Panc1 (cell line): ENCODE measurements around the gene PARG. TPM values are rescaled to one million over a fixed set of nuclear protein-coding genes. Genes with fewer than 3 reads are reported as not detected.
A peak's percentile ranks its signal among the peaks of the same experiment; 100 is the strongest.
"Not testable (repeated sequence)": the region's sequence is repeated elsewhere in the genome, so short reads cannot be mapped to it uniquely, and the experiment has no call there.

Source experiments
- ATAC-seq: fragments of 200-7000 bp; cut with Tn5 transposase; 2 replicates; pipeline ENCODE4 v1.9.1; 2020; ENCODE audit warnings: mild to moderate bottlenecking, moderate library complexity
- BruUV-seq: library from RNA; stranded (reverse); fragments of 400-500 nt; replicated peaks from 2 replicates; lab custom pipeline; 2021; lab: Mats Ljungman, UMichigan
- CTCF ChIA-PET: fragments of 300-600 bp; sonication (Branson Sonifier 250); formaldehyde crosslinking; loops from one replicate; lab custom pipeline; 2022; ENCODE audit warnings: antibody characterized with exemption; lab: Charles Lee
- POLR2A ChIA-PET: fragments of 300-600 bp; sonication (Branson Sonifier 250); formaldehyde crosslinking; loops from one replicate; lab custom pipeline; 2022; ENCODE audit warnings: antibody characterized with exemption; lab: Charles Lee
- DNase-seq: peaks from one replicate; pipeline ENCODE4 v3.0.0-alpha.2; 2010; ENCODE audit warnings: low read depth, low spot score
- H3K27ac ChIP-seq: 2 replicates; pipeline ENCODE4 v1.5.1; 2011; ENCODE audit warnings: mild to moderate bottlenecking, low read length, inconsistent platforms
- H3K27me3 ChIP-seq: fragments of 200-500 bp; sonication (Bioruptor generic); 2 replicates; pipeline ENCODE4 v1.6.0; 2014; ENCODE audit warnings: low read length, inconsistent platforms; ENCODE audit not compliant: control insufficient read depth, insufficient read depth
- H3K36me3 ChIP-seq: fragments of 200-500 bp; sonication (Bioruptor generic); 2 replicates; pipeline ENCODE4 v1.5.1; 2014; ENCODE audit warnings: inconsistent platforms, mild to moderate bottlenecking, low read length, moderate library complexity; ENCODE audit not compliant: control insufficient read depth, insufficient read depth
- H3K4me1 ChIP-seq: 2 replicates; pipeline ENCODE4 v1.5.1; 2011; ENCODE audit warnings: inconsistent platforms, mild to moderate bottlenecking, low read length, moderate library complexity; ENCODE audit not compliant: control insufficient read depth, insufficient read depth
- H3K4me3 ChIP-seq, 2 experiments: 2 replicates each; pipeline ENCODE4 v1.5.1; 2011 to 2012; ENCODE audit warnings: low read depth in 2 of 2, low read length in 2 of 2, mild to moderate bottlenecking in 2 of 2, inconsistent platforms in 1 of 2, moderate library complexity in 1 of 2
- H3K9me3 ChIP-seq: fragments of 200-500 bp; sonication (Bioruptor generic); 2 replicates; pipeline ENCODE4 v1.5.1; 2014; ENCODE audit warnings: low read depth, mild to moderate bottlenecking, inconsistent platforms, low read length, moderate library complexity; ENCODE audit not compliant: control insufficient read depth, insufficient read depth
- in situ Hi-C: cut with HindIII; loops from 2 replicates; pipeline ENCODE4 v1.10.0; 2016; ENCODE audit warnings: low sequenced_read_pairs, low pct_unique_long_range_greater_than_20kb
- intact Hi-C: fragments of 100-400 bp; cut with micrococcal nuclease; formaldehyde crosslinking; loops from one replicate; pipeline ENCODE4 v1.10.0; 2022; ENCODE audit not compliant: unreplicated experiment
- total RNA-seq: library from RNA; stranded (reverse); gene quantifications from one replicate; pipeline ENCODE4 v1.2.1, GENCODE V29; 2021; ENCODE audit not compliant: unreplicated experiment

The PARG gene
- total RNA-seq, 1 experiment from 2014 or later = 39.9 TPM

DNA sequence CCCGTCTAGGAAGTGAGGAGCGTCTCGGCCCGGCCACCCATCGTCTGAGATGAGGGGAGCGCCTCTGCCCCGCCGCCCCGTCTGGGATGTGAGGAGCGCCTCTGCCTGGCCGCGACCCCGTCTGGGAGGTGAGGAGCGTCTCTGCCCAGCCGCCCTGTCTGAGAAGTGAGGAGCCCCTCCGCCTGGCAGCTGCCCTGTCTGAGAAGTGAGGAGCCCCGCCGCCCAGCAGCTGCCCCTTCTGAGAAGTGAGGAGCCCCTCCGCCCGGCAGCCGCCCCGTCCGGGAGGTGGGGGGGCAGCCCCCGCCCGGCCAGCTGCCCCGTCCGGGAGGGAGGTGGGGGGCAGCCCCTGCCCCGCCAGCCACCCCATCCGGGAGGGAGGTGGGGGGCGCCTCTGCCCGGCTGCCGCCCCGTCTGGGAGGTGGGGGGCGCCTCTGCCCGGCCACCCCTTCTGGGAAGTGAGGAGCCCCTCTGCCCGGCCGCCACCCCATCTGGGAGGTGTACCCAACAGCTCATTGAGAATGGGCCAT is 28.6 kb upstream of the PARG start:
- intact Hi-C loops, H3K4me1 ChIP-seq, H3K36me3 ChIP-seq, ATAC-seq, H3K27me3 ChIP-seq, in situ Hi-C loops, POLR2A ChIA-PET, CTCF ChIA-PET, BruUV-seq, H3K27ac ChIP-seq, H3K9me3 ChIP-seq, H3K4me3 ChIP-seq, DNase-seq: not testable (repeated sequence)

DNA sequence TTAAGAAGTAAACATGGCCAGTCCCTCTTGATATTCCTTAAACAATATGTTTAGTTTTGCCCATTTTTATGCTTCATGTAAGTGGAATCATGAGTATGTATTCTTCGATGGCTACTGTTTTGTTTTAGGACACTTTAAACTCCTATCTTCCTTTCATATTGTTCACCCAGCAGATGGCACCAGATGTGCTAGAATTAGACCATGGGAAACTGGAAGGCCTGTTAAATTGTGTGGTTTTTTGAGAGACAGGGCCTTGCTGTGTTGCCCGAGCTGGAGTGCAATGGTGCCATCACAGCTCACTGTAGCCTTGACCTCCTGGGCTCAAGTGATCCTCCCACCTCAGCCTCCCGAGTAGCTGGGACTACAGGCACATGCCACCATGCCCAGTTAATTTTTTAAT is 11.3 kb upstream of the PARG start:
- ATAC-seq = peak; percentile 65
- BruUV-seq, H3K36me3 ChIP-seq, intact Hi-C loops, DNase-seq, H3K9me3 ChIP-seq, H3K27me3 ChIP-seq, CTCF ChIA-PET, POLR2A ChIA-PET, H3K4me3 ChIP-seq, H3K4me1 ChIP-seq, in situ Hi-C loops, H3K27ac ChIP-seq: not testable (repeated sequence)

DNA sequence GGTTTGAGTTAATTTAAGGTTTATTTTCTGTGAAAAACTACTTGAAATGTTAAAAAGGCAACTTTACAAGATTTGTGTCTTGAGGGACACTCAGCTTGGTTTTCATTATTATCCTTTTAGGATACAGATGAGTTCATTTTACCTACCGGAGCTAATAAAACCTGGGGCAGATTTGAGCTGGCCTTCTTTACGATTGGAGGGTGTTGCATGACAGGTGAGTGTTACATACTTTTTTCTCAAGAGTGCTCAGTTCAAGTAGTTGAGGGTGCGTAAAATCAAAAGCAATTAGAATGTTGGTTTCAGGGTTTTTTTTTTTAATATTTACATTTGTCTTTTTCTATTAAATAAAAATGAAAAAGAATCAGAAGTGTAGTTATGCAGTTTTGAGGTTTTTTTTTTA is 10.2 kb upstream of the PARG start:
- DNase-seq, CTCF ChIA-PET, H3K27ac ChIP-seq, intact Hi-C loops, H3K36me3 ChIP-seq, H3K4me3 ChIP-seq, H3K4me1 ChIP-seq, ATAC-seq, H3K27me3 ChIP-seq, in situ Hi-C loops, BruUV-seq, H3K9me3 ChIP-seq: not testable (repeated sequence)
- POLR2A ChIA-PET = interaction anchor here (0.6 kb wide), 2 partner anchors 134 to 158 kb away, joined by 3 to 4 read pairs; no protein-coding TSS in a partner anchor

DNA sequence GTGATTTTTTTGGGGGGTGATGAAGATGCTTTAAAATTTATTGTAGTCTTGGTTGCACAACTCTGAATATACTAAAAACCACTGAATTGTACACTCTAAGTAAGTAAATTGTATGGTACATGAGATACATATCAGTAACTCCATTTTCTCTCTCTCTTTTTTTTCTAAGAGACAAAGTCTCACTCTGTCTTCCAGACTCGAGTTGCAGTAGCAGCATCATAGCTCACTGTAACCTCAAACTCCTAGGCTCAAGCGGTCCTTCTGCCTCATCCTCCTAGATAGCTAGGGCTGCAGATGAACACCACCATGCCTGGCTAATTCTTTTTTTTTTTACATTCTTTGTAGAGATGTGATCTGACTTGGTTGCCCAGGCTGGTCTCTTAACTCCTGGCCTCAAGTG is 6.9 kb upstream of the PARG start:
- BruUV-seq, H3K27me3 ChIP-seq, H3K9me3 ChIP-seq, DNase-seq, in situ Hi-C loops, H3K4me1 ChIP-seq, intact Hi-C loops, H3K36me3 ChIP-seq, H3K27ac ChIP-seq, CTCF ChIA-PET, H3K4me3 ChIP-seq, POLR2A ChIA-PET: not testable (repeated sequence)
- ATAC-seq = 0 out of 2 replicates have a peak, but pooled peaks have one; percentile 56

DNA sequence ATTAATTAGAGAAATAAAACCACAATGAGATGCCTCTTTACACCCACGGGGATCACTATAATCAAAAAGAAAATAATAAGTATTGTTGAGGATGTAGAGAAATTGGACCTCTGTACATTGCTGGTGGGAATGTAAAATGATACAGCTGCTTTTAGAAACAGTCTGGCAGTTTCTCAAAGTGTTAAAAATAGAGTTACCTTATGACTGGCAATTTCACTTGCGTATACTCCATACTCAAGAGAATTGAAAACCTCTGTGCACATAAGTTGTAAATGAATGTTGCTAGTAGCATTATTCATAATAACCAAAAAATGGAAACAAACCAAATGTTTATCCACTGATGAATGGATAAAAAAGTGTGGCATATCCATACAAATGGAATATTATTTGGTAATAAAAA is 6.3 kb upstream of the PARG start:
- H3K9me3 ChIP-seq, H3K27ac ChIP-seq, ATAC-seq, BruUV-seq, intact Hi-C loops, CTCF ChIA-PET, H3K36me3 ChIP-seq, in situ Hi-C loops, POLR2A ChIA-PET, H3K4me3 ChIP-seq, H3K4me1 ChIP-seq, DNase-seq, H3K27me3 ChIP-seq: not testable (repeated sequence)

DNA sequence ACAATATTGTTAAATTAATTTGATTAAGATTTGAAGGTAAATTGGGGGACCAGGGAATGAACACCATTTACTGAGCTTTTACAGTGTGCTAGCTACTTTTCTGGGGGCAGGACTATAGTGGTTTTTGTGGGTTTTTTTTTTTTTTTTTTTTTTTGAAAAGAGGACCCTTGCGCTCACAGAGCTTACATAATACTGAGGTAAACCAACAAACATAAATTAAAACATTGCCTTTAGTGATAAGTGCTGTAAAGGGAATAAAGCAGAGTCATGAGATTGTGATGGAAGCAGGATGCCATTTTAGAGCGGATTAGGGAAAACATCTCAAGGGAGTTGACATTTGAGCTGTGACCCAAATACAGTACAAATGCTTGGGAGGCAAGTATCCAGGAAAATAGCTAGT is 1.8 kb upstream of the PARG start:
- intact Hi-C loops, H3K27ac ChIP-seq, BruUV-seq, H3K4me3 ChIP-seq, ATAC-seq, DNase-seq, CTCF ChIA-PET, H3K27me3 ChIP-seq, H3K9me3 ChIP-seq, in situ Hi-C loops, H3K36me3 ChIP-seq, H3K4me1 ChIP-seq, POLR2A ChIA-PET: not testable (repeated sequence)

DNA sequence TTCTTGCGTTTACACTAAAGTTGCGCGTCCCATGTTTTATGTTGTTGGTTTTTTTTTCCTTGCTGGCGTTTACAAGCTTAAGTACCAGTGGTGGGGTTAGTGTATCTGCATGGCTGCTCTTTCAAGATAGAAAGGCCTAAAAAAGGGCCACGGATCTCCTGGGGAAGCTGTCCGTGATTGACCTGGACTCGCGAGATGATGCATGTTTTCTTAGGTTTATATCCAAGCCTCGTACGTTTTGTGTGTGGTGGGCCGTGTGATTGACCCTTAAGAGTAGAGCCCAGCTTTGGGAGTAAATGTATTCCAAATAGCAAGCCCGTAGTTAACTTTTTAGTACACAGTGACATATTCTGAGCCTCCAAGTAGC is 495 bp upstream of the PARG start:
- CTCF ChIA-PET = interaction anchor here (0.7 kb wide), 1 partner anchor 134 kb away, joined by 3 read pairs; no protein-coding TSS in a partner anchor
- H3K4me3 ChIP-seq = peak overlapping the region; percentile 89 to 95
- peak; percentile 14; the same call in 1 of the 2 replicates for ATAC-seq
- intact Hi-C loops, H3K9me3 ChIP-seq, DNase-seq, POLR2A ChIA-PET, H3K27me3 ChIP-seq, in situ Hi-C loops, H3K4me1 ChIP-seq, H3K36me3 ChIP-seq: not testable (repeated sequence)
- H3K27ac ChIP-seq = peak overlapping the region; percentile 95
- TSS peak; percentile 85 for BruUV-seq
